K562 treated with DMSO at 1 percent for 48 hours (cell line): ENCODE data around the gene RND3. TPM values are rescaled to one million over a fixed set of nuclear protein-coding genes. Genes with fewer than 3 reads are reported as not detected.

Source experiments
- total RNA-seq: library from RNA; unstranded; fragments of 300-600 nt; gene quantifications from 2 replicates; pipeline ENCODE4 v1.2.3, GENCODE V29; 2022; ENCODE audit warnings: low replicate concordance; ENCODE audit errors: extremely low read depth

Gene RND3, protein sequence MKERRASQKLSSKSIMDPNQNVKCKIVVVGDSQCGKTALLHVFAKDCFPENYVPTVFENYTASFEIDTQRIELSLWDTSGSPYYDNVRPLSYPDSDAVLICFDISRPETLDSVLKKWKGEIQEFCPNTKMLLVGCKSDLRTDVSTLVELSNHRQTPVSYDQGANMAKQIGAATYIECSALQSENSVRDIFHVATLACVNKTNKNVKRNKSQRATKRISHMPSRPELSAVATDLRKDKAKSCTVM
- not detected in 2 replicates for total RNA-seq

DNA sequence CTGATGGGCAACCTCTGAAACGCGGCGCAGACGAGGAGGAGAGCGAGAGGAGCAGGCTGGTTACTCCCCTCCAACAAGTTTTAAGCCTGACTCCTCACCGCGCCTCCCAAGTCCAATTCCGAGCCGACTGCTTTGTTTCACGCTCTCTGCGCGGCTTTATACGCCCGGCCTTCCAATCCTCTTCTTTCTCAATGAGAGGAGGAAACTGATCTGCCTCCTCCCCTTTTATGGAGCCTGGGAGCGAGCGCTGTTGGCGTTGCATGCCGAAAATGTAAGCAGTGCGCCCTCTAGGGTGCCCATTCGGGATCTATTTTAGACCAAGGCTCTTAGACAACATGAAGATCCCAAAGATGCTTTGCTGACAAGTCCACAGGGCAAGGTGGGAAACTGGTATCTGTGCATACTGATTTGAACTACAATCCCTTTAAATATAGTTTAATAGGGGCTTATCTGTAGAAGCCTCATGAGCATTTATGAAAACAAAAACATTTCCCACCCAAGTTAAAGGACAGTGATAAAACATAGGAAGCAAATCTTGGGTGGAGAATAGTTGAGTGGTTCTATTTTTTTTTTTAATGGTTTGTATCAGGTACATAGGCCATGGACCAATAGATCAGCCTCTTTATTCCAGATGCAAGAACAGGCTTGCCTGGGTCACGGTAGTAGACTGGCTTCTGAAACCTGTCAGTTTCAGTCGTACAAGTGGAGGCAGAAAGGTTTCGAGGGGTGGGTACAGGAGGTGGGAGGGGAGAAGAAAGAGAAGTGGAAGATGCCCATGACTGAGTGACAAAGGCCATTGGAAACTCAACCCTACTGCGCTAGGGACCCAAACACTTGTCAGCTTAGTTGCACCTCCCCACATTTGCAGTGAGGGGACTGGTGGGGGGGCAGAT, at the start of gene RND3:
TSS of gene RND3 (minus strand) at position 131 of the 893 bp plus-strand sequence. CDS start 250 bp downstream, outside the sequence.

